Choroid plexus epithelial cell (primary cell): Measurements from ENCODE around the gene FBXO4.

Experiments used
- DNase-seq: peaks from one replicate; pipeline ENCODE4 v3.0.0-alpha.2; 2010; ENCODE audit warnings: low read depth
- H3K4me3 ChIP-seq: 2 replicates; pipeline ENCODE4 v1.5.1; 2011; ENCODE audit warnings: low read depth, mild to moderate bottlenecking, control low read depth, low read length, moderate library complexity
- CTCF ChIP-seq: conservative IDR thresholded peaks from 2 replicates; pipeline ENCODE4 v1.5.1; 2011; ENCODE audit warnings: low read depth, mild to moderate bottlenecking, control low read depth, inconsistent platforms, low read length, moderate library complexity

The FBXO4 gene

DNA sequence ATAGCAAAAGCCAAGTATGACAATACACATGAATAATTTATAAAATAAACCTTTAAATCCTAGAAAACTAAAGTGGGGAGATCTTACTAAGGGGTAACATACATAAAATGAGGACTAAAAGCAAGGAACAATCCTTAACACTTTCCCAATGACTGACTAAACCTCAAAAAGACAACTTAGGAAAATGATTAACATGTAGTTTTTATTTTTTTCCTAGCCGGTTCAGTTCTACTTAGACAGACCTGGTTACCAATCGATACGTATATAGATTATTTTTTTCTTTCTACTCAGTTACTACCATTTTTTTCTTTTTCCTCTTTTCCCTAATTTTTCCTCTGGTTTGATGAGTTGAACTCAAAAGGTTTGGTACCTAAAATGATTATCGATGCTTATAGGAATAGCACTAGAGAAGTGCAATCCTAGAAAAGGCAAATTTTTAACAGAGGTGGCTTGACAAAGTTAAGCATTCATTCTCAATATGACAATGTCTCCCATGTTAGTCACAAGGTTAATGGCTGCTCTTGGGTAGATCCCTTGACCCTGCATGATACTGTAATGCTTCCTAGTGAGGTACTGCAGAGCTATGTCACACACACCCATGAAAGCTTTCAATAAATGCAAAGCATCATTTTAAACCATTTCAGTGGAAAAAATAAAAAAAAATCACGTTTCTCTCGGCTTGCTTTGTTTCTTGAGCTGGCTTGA, 41.5 kb downstream of the FBXO4 start:
- TF ChIP-seq CTCF, result no peak
- no peak overlapping the region for H3K4me3 ChIP-seq
- no peak for DNase-seq

DNA sequence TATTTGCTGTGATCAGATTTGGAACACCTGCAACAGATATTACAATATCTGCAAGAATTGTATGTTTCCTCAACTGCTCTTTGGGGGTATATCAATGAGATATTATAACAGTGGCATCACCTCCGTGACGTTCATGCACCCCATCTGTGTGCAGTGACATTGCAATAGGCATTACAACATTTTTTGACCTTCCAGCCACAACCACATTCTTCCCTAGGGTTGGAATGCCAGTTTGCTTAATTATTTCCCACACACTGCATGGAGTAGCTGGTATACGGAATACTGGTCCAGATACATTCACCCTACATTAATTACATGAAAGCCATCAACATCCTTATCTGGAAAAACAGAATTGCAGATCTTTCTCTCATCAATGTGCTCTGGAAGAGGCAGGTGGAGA, 42.3 kb downstream of the FBXO4 start:
- no peak for TF ChIP-seq CTCF
- no peak overlapping the region for H3K4me3 ChIP-seq
- no peak for DNase-seq

DNA sequence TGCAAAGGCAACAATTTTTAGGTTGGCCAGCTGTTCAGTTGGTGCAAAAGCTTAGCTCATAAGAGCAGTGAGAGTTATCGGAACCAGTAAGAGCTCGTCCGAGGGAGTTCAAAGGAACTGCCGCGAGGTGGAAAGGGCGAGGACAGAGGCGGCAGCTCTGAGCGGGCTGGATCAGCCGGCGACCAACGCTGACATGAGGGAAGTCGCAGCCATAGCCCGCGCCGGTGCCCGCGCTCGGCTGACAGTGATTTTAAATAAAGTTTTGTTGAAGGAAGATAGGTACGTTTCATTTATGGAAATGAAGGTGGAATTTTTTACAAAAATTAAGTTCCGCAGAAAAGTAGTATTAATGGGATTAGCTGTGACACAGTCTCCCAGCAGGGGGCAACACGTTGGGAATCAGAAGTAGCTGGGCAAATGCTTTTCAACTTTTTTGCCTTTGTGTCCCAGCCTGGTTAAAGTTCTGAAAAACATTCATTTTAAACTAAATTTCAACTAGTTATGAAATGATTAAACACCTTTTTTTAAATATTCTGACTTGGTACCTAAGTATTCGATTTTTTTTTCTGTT, 43.2 kb downstream of the FBXO4 start:
- H3K4me3 ChIP-seq, result no peak overlapping the region
- no peak for TF ChIP-seq CTCF
- DNase-seq, result no peak

DNA sequence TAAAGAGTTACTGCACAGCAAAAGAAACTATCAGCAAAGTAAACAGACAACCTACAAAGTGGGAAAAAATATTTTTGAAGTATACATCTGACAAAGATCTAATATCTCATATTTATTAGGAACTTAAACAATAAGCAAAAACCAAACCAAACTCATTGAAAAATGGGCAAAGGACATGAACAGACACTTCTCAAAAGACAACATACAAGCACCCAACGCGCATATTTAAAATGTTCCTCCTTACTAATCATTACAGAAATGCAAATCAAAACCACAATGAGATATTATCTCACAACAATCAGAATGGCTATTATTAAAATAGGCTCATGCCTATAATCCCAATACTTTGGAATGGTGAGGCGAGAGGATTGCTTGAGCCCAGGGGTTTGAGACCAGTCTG, 48.0 kb downstream of the FBXO4 start:
- no peak for DNase-seq
- H3K4me3 ChIP-seq, result no peak overlapping the region
- TF ChIP-seq CTCF, result no peak

DNA sequence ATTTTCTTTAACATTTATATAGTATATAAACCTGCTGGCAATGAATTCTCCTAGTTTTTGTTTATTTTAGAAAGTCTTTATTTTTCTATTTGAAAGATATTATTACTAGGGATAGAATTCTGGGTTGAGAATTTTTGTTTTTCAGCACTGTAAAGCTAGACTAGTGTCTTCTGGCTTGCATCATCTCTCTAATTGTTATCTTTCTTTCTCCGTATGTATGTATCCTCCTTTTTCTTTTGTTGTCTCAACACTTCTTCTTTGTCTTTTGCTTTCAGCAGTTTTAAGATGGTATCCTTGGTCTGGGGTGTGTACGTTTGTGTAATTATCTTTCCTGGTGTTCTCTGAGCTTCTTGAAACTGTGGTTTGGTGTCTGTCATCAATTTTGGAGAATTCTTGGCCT, 48.8 kb downstream of the FBXO4 start:
- H3K4me3 ChIP-seq, result no peak overlapping the region
- no peak for DNase-seq
- no peak for TF ChIP-seq CTCF

DNA sequence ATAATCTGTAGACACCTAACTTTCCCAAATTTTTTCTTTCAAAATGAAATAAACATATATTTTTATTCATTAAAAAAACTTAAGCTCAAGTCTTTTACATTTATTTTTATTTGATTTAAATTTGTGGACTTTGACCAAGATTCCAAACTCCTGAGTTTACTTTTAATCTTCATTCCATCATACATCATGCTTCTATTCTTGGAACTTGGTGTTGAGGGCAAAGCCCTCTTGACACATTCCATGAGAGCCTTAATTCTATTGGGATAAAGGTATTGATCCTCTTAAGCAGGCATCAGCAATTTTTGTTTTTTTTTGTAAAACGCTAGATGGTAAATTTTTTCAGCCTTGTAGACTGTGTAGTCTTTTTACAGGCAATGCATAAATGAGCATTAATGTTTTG, 53.6 kb downstream of the FBXO4 start:
- no peak overlapping the region for H3K4me3 ChIP-seq
- DNase-seq, result no peak
- TF ChIP-seq CTCF, result no peak

DNA sequence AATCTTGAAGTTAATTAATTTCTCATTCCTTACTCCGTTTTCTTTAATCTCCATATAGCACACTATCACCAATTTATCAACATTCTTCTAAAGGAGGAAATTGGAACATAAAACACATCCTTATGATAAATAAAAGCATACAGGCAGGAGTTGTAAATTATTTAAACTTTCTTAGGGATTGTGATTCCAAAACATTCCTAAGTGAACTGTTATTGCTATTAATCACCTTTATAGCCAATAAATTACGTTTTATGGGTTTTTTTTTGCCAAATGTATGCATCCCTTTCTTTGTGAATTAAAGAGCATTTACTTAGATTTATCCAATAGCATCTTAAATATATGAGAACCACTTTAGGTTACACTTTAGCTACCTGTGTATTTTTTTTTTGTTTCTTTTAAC, 55.3 kb downstream of the FBXO4 start:
- TF ChIP-seq CTCF, result no peak
- DNase-seq, result no peak
- H3K4me3 ChIP-seq, result no peak overlapping the region
